22Rv1 (cell line): ENCODE measurements around the gene ARMC10.

Experiments
- ZFX ChIP-seq: fragments of 450-650 bp; IDR thresholded peaks from 2 replicates; pipeline ENCODE4 v1.6.1; 2017; ENCODE audit warnings: antibody characterized with exemption, borderline replicate concordance
- TF ChIP-seq, protein P1 (sequence below): fragments of 450-650 bp; IDR thresholded peaks from 2 replicates; pipeline ENCODE4 v1.5.1; 2017; ENCODE audit warnings: mild to moderate bottlenecking

GRCh38 chr7:103116991-103117390 is 42.1 kb downstream of the ARMC10 start:
- no peak for TF ChIP-seq ZFX
- TF ChIP-seq, protein P1, sequence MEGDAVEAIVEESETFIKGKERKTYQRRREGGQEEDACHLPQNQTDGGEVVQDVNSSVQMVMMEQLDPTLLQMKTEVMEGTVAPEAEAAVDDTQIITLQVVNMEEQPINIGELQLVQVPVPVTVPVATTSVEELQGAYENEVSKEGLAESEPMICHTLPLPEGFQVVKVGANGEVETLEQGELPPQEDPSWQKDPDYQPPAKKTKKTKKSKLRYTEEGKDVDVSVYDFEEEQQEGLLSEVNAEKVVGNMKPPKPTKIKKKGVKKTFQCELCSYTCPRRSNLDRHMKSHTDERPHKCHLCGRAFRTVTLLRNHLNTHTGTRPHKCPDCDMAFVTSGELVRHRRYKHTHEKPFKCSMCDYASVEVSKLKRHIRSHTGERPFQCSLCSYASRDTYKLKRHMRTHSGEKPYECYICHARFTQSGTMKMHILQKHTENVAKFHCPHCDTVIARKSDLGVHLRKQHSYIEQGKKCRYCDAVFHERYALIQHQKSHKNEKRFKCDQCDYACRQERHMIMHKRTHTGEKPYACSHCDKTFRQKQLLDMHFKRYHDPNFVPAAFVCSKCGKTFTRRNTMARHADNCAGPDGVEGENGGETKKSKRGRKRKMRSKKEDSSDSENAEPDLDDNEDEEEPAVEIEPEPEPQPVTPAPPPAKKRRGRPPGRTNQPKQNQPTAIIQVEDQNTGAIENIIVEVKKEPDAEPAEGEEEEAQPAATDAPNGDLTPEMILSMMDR: no peak
